Astrocyte of the cerebellum (primary cell): ENCODE data around the gene DDX31.

ENCODE experiments used
- DNase-seq: peaks from one replicate; pipeline ENCODE4 v3.0.0-alpha.2; 2011; ENCODE audit warnings: low read depth
- H3K4me3 ChIP-seq: 2 replicates; pipeline ENCODE4 v1.5.1; 2011; ENCODE audit warnings: mild to moderate bottlenecking, low read depth, low read length, moderate library complexity
- CTCF ChIP-seq: IDR thresholded peaks from 2 replicates; pipeline ENCODE4 v1.5.1; 2012; ENCODE audit warnings: low read length, low read depth, moderate library complexity, mild to moderate bottlenecking; ENCODE audit errors: missing control alignments
- in situ Hi-C: cut with HindIII; loops from 2 replicates; pipeline ENCODE4 v1.10.0; 2017; ENCODE audit warnings: low sequenced_read_pairs

DDX31 gene

GRCh38 chr9:132710333-132710732, 40.5 kb upstream of the DDX31 start:
- TF ChIP-seq CTCF = no peak
- no peak for DNase-seq
- in situ Hi-C loops = no loop called here
- no peak overlapping the region for H3K4me3 ChIP-seq

- in situ Hi-C loops = no loop called here
- no peak for TF ChIP-seq CTCF
Measured at GRCh38 chr9:132708769-132709430, 39.1 kb upstream of the DDX31 start.

GRCh38 chr9:132708239-132708638, 38.5 kb upstream of the DDX31 start:
- in situ Hi-C loops = no loop called here
- H3K4me3 ChIP-seq = no peak overlapping the region
- TF ChIP-seq CTCF = no peak
- DNase-seq = no peak

More at GRCh38 chr9:132708769-132709430, 39.1 kb upstream of the DDX31 start:
- no peak overlapping the region for H3K4me3 ChIP-seq
- no peak for DNase-seq

- H3K4me3 ChIP-seq = no peak overlapping the region
- in situ Hi-C loops = loop anchor here (5.0 kb wide), 1 partner anchor 54 kb away; no protein-coding TSS in a partner anchor
- DNase-seq = no peak
- no peak for TF ChIP-seq CTCF
Measured at GRCh38 chr9:132703336-132703735, 33.6 kb upstream of the DDX31 start.

GRCh38 chr9:132702254-132702653, 32.5 kb upstream of the DDX31 start:
- no peak for TF ChIP-seq CTCF
- in situ Hi-C loops = loop anchor here (5.0 kb wide), 1 partner anchor 55 kb away; no protein-coding TSS in a partner anchor
- no peak for DNase-seq
- H3K4me3 ChIP-seq = no peak overlapping the region

- in situ Hi-C loops = loop anchor here (5.0 kb wide), 1 partner anchor 57 kb away; no protein-coding TSS in a partner anchor
- no peak for TF ChIP-seq CTCF
- no peak overlapping the region for H3K4me3 ChIP-seq
- DNase-seq = no peak
Measured at GRCh38 chr9:132699956-132700355, 30.2 kb upstream of the DDX31 start.
